Measurements from ENCODE around the gene ABCA6. TPM values are rescaled to one million over a fixed set of nuclear protein-coding genes. Genes with fewer than 3 reads are reported as not detected.
A peak's percentile ranks its signal among the peaks of the same experiment; 100 is the strongest.
"Not testable (repeated sequence)": the region's sequence is repeated elsewhere in the genome, so short reads cannot be mapped to it uniquely, and the experiment has no call there.

The ABCA6 gene
- total RNA-seq, 1 experiment from 2014 or later, result not detected

DNA sequence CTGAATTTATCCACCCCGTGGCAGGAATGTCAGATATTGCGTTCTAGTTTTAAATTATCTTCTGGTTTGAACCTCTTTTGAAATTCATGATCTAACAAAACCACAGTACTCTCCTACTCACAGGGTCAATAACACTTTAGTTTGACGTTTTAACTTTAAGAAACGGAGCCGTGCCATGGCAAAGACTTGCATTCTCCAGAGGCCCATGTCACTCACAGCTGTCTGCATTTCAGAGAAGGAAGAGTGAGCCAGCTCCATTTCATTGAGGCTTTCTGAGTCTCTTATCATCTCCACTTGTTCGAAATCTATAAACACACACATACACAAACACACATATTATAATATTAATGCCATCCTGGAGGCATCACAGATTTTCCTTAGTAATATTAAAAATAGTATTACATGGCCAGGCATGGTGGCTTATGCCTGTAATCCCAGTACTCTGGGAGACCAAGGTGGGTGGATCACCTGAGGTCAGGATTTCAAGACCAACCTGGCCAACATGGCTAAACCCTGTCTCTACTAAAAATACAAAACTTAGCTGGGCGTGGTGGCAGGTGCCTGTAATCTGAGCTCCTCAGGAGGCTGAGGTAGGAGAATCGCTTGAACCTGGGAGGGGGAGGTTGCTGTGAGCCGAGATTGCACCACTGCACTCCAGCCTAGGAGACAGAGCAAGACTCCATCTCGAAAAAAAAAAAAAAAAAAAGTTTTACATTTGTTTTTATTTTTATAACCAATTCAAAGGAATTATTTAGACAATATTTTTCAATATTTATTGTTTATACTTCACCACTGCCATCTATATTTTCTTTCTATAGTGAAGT, 35.6 kb downstream of the ABCA6 start:
- H3K36me3 ChIP-seq (replicated peaks; ENCODE audit: control insufficient read depth, insufficient read depth, low read length), result no peaks in the 10 kb centered on the region
- H3K4me3 ChIP-seq (ENCODE audit: insufficient read depth, low read depth, low read length), result no peak overlapping the region
- H3K27me3 ChIP-seq (ENCODE audit: control insufficient read depth, insufficient read depth, low read length), result no peaks in the 10 kb centered on the region
- DNase-seq, result no peak

DNA sequence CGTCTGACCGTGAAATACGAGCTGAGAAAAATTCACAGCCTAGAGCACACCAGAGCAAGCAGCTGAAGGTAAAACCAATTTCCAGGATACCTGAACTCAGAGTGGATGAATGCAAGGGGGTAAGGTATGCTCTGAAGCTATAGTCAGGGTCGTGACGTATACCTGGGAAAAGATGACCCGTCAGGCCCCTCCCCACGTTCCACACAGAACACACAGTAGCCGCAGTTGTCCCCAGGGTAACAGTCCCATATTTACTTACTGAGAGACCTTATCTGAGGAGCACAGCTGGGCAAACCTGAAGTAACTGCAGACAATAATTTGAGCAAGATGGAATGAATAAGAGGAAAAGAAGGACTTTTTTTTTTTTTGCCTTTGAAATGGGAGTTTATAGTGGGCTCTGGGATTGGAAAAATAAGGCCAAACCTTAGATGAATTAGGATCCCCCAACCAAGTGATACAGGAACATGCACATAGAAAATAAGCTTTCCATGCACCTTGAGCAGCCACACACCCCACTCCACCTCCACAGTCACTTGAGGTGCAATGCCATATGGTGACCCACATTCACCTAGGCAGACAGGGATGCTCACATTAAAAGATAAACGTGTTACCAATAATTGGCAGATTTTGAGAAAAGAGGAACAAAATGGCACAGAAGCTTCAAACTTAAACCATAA, 38.0 kb downstream of the ABCA6 start:
- no peaks in the 10 kb centered on the region for H3K36me3 ChIP-seq (replicated peaks; ENCODE audit: control insufficient read depth, insufficient read depth, low read length)
- H3K4me3 ChIP-seq (ENCODE audit: insufficient read depth, low read depth, low read length), result no peak overlapping the region
- DNase-seq, result no peak
- no peaks in the 10 kb centered on the region for H3K27me3 ChIP-seq (ENCODE audit: control insufficient read depth, insufficient read depth, low read length)

DNA sequence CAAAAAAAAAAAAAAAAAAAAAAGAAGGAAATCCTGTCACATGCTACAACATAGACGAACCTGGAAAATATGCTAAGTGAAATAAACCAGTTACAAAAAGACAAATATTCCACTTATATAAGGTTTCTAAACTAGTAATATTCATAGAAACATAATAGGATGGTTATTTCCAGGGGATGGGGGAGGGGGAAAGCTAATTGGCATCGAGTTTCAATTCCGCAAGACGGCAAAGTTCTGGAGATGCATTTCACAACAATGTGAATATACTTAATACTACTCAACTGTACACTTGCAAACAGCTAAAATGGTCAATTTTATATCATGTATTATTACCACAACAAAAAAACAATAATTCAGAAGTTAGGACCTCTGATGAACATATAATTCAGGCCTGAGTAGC, 43.1 kb downstream of the ABCA6 start:
- no peak overlapping the region for H3K4me3 ChIP-seq (ENCODE audit: insufficient read depth, low read depth, low read length)
- DNase-seq, result no peak
- H3K27me3 ChIP-seq (ENCODE audit: control insufficient read depth, insufficient read depth, low read length), result no peaks in the 10 kb centered on the region
- H3K36me3 ChIP-seq (replicated peaks; ENCODE audit: control insufficient read depth, insufficient read depth, low read length), result no peaks in the 10 kb centered on the region

DNA sequence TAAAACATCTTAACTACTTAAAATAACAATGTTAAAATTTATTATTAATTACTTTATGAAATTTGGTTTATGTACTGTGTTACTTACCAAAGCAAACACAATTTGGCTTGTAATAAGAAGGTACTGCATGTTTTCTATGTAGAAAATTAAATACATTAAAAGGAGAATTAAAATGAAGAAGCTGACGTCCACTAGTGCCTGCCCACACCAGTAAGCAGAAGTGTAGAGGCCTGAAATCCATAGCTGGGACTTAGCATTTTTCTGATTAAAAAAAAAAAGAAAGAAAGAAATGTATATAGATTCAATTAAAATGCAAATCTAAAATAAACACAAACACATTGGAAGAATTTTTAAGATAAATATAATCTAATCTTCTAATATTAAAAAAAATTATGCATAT, 45.2 kb downstream of the ABCA6 start:
- H3K36me3 ChIP-seq (replicated peaks; ENCODE audit: control insufficient read depth, insufficient read depth, low read length), result no peaks in the 10 kb centered on the region
- H3K4me3 ChIP-seq (ENCODE audit: insufficient read depth, low read depth, low read length), result no peak overlapping the region
- no peaks in the 10 kb centered on the region for H3K27me3 ChIP-seq (ENCODE audit: control insufficient read depth, insufficient read depth, low read length)
- no peak for DNase-seq

DNA sequence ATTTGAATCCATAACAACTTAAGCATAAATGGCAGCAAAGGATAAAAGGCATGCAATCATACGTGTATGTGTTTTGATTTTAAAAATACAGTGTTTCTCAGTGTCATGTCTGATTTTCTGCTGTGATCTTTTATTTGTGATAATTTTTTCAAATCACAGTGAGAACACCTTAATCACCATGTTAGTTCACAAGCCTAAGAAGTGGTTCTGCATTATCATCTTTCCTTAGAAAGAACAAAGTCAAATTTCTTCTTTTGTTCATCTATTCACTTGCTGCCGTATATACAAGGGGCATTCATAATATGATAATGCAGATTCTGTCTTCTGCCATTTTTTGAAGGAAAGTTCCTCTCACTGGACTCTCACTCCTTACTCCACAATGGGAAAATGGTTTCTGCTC, 47.7 kb downstream of the ABCA6 start:
- DNase-seq, result no peak
- Histone ChIP-seq H3K4me3 (ENCODE audit: insufficient read depth, low read depth, low read length) (no peak overlapping the region), H3K27me3 (ENCODE audit: control insufficient read depth, insufficient read depth, low read length) (no peaks in the 10 kb centered on the region), H3K36me3 (replicated peaks; ENCODE audit: control insufficient read depth, insufficient read depth, low read length) (no peaks in the 10 kb centered on the region)

DNA sequence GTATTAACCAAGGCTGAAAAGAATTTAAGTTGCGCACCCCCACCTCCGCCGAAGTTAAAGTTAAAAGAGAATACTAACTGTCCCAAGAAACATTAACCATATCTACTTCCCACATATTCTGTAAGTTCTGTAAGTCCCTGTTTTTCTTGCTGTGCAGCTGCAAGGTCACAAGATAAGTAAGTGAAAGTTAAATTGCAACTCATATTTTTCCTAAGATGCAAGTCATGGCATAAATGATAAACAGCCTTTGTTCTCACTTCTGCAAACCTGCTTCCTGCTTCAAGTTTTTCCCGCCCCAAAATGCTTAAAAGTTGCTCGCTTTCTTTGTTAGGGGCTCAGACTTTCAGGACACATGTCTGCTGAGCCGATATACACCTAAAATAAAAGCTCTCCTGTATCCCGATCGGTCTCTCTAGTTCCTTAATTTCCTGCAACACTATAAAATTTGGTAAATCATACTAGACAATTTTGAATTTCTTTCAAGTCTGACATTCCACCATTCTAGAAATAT, 48.4 kb downstream of the ABCA6 start:
- no peak for DNase-seq
- H3K27me3 ChIP-seq (ENCODE audit: control insufficient read depth, insufficient read depth, low read length), result no peaks in the 10 kb centered on the region
- no peaks in the 10 kb centered on the region for H3K36me3 ChIP-seq (replicated peaks; ENCODE audit: control insufficient read depth, insufficient read depth, low read length)
- no peak overlapping the region for H3K4me3 ChIP-seq (ENCODE audit: insufficient read depth, low read depth, low read length)

DNA sequence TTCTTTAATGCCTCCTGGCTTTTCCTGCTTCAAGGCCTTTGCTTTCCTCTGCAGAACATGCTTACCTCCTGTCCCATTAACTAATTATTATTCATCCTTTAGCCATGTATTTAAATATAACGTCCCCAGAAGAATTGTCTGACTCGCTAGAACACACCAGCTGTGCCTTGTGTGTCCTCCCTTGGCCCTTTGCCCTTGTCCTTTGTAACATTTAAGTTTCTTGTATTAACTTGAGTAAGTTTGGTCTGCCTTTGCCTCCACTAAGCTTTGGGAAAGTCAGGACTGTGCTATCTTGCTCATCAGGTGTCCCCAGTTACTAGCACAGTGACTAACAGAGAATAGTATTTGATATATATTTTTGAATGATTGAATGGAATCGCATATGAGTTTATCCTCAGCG, 51.3 kb downstream of the ABCA6 start:
- no peaks in the 10 kb centered on the region for H3K27me3 ChIP-seq (ENCODE audit: control insufficient read depth, insufficient read depth, low read length)
- no peaks in the 10 kb centered on the region for H3K36me3 ChIP-seq (replicated peaks; ENCODE audit: control insufficient read depth, insufficient read depth, low read length)
- no peak overlapping the region for H3K4me3 ChIP-seq (ENCODE audit: insufficient read depth, low read depth, low read length)
- DNase-seq, result no peak

DNA sequence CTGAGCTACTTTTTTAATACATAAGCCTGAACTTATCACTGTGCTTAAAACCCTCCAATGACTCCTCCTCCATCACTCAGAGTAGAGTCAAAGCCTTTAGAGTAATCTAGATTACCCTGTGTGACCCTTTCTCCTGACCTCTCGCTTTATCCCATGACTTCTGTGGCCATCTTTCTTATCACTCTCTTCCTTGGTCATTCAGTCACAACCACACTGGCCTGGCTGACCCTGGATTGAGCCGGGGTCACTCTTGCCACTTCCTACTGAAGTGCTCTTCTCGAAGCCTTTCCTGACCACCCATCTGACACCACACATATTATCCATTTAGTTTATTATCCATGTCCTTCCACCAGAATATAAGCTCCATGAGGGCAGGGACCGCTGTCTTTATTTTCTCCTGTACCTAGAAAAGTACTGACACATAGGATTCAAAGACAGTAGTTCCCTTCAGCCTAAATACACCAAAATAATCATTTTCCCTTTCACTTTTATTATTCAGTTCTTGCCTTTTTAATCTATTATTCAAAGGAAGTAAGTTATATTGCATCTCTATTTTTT, 53.0 kb downstream of the ABCA6 start:
- Histone ChIP-seq H3K27me3 (ENCODE audit: control insufficient read depth, insufficient read depth, low read length) (no peaks in the 10 kb centered on the region), H3K4me3 (ENCODE audit: insufficient read depth, low read depth, low read length) (no peak overlapping the region), H3K36me3 (replicated peaks; ENCODE audit: control insufficient read depth, insufficient read depth, low read length) (no peaks in the 10 kb centered on the region)
- DNase-seq, result no peak

DNA sequence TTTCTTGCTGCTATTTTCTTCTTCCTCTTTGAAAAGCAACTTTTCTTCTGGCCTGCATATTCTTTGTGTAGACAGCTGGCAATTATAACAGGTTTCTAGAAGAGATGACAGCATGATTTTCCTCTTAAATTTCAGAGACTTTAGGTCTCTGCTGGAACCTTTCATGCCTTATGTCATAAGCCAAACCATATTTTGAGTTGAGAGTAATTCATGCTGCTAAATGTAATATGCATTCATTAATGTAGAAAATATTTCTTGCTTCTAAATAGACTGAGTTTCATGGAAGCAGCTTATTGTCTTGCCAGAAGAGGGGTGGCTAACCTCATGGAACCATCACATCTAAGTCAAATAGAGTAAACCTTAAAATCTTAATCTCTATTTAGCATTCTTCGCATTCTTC, 55.1 kb downstream of the ABCA6 start:
- H3K4me3 ChIP-seq (ENCODE audit: insufficient read depth, low read depth, low read length), result no peak overlapping the region
- no peak for DNase-seq
- H3K36me3 ChIP-seq (replicated peaks; ENCODE audit: control insufficient read depth, insufficient read depth, low read length), result no peaks in the 10 kb centered on the region
- no peaks in the 10 kb centered on the region for H3K27me3 ChIP-seq (ENCODE audit: control insufficient read depth, insufficient read depth, low read length)

DNA sequence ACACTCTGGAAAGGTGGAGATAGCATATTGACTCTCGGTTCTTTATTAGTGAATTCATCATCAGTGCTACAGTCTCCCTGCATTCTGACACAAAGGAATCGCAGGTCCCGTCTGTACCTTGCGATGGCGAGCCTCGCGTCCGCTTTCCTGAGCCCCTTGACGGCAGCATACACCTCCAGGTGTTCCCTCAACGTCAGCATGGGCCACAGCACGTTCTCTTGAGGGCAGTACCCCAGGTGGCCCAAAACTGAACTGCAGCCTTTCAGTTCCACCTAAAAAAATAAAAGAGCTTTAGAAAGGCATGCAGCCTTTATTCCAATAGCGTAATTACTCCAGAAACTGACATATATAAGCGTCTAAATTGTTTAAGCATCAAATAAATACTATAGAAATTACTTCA, 56.8 kb downstream of the ABCA6 start:
- H3K36me3 ChIP-seq (replicated peaks; ENCODE audit: control insufficient read depth, insufficient read depth, low read length), result no peaks in the 10 kb centered on the region
- DNase-seq, result peak; percentile 46
- H3K4me3 ChIP-seq (ENCODE audit: insufficient read depth, low read depth, low read length), result no peak overlapping the region
- no peaks in the 10 kb centered on the region for H3K27me3 ChIP-seq (ENCODE audit: control insufficient read depth, insufficient read depth, low read length)

DNA sequence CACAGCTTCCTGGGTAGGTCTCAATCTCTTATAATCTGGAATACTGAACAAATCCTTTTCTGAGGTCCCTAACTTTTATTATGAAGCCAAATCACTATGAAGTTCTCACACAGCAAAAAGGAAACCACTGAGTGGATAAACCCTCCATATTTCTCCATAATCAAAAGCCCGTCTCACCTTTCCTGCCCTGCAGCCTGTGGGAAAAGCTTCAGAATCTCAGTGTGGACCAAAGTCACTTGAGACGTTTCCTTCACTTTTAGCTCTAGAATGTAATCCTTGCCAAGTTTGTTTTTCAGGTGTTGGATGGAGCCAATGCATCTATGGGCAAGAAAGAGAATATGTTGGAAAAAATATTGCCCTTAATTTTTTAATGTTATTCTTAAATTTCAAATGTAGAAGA, 59.0 kb downstream of the ABCA6 start:
- no peak for DNase-seq
- no peaks in the 10 kb centered on the region for H3K27me3 ChIP-seq (ENCODE audit: control insufficient read depth, insufficient read depth, low read length)

DNA sequence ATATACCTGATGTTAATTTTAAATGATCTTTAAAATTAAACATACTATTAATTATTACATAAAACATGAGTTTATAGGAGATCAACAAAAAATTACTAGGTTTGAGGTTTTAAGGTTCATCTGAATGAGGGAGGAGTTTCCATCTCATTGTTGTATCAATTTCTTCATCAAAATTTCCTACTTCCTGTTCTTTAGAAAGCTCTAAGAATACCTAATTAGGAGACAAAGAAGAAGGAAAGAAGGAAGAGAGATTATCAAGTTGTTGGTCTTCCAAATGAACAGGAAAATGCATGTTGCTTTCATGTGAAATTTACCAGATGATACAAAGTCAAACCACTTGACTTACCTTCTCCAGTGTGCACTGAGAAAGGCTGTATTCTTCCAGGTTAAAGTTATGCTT, 62.8 kb downstream of the ABCA6 start:
- no peak for DNase-seq
- Histone ChIP-seq H3K27me3 (ENCODE audit: control insufficient read depth, insufficient read depth, low read length) (no peaks in the 10 kb centered on the region), H3K36me3 (replicated peaks; ENCODE audit: control insufficient read depth, insufficient read depth, low read length) (no peaks in the 10 kb centered on the region), H3K4me3 (ENCODE audit: insufficient read depth, low read depth, low read length) (no peak overlapping the region)

More for the DNA sequence above, 59.0 kb downstream of the ABCA6 start:
- Histone ChIP-seq H3K36me3 (replicated peaks; ENCODE audit: control insufficient read depth, insufficient read depth, low read length) (no peaks in the 10 kb centered on the region), H3K4me3 (ENCODE audit: insufficient read depth, low read depth, low read length) (no peak overlapping the region)

DNA sequence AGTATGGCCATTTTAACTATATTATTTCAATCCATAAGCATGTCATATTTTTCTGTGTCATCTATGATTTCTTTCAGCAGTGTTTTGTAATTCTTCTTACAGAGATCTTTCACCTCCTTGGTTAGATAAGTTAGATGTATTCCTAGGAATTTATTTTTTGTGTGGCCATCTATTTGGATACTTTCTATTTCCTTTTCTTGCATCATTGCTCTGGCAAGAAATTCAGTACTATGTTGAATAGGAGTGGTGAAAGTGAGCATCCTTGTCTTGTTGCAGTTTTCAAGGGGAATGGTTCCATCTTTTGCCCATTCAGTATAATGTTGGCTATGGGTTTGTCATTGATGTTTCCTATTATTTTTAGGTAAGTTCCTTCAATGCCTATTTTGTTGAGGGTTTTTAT, 65.9 kb downstream of the ABCA6 start:
- Histone ChIP-seq H3K36me3 (replicated peaks; ENCODE audit: control insufficient read depth, insufficient read depth, low read length) (no peaks in the 10 kb centered on the region), H3K4me3 (ENCODE audit: insufficient read depth, low read depth, low read length) (no peak overlapping the region), H3K27me3 (ENCODE audit: control insufficient read depth, insufficient read depth, low read length) (no peaks in the 10 kb centered on the region)
- no peak for DNase-seq

DNA sequence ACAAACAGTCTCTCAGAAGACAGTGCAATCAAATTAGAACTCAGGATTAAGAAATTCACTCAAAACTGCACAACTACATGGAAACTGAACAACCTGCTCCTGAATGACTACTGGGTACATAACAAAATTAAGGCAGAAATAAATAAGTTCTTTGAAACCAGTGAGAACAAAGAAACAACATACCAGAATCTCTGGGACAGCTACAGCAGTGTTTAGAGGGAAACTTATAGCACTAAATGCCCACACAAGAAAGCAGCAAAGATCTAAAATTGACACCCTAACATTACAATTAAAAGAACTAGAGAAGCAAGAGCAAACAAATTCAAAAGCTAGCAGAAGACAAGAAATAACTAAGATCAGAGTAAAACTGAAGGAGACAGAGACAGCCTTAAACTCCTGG, 68.3 kb downstream of the ABCA6 start:
- not testable (repeated sequence) for H3K36me3 ChIP-seq (replicated peaks; ENCODE audit: control insufficient read depth, insufficient read depth, low read length); H3K4me3 ChIP-seq (ENCODE audit: insufficient read depth, low read depth, low read length); DNase-seq; H3K27me3 ChIP-seq (ENCODE audit: control insufficient read depth, insufficient read depth, low read length)

DNA sequence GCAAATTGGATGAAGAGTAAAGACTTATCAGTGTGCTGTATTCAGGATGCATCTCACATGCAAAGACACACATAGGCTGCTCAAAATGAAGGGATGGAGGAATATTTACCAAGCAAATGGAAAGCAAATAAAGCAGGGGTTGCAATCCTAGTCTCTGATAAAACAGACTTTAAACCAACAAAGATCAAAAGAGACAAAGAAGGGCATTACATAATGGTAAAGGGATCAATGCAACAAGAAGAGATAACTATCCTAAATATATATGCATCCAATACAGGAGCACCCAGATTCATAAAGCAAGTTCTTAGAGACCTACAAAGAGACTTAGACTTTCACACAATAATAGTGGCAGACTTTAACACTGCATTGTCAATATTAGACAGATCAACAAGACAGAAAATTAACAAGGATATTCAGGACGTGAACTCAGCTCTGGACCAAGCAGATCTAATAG, 68.9 kb downstream of the ABCA6 start:
- not testable (repeated sequence) for H3K36me3 ChIP-seq (replicated peaks; ENCODE audit: control insufficient read depth, insufficient read depth, low read length); H3K27me3 ChIP-seq (ENCODE audit: control insufficient read depth, insufficient read depth, low read length); DNase-seq; H3K4me3 ChIP-seq (ENCODE audit: insufficient read depth, low read depth, low read length)
